DND-41 (cell line): Measurements from ENCODE around the gene REG3G.

Experiments used
- CTCF ChIP-seq: IDR thresholded peaks from 2 replicates; pipeline ENCODE4 v1.5.1; 2012; ENCODE audit warnings: borderline replicate concordance, low read length, moderate library complexity, mild to moderate bottlenecking; ENCODE audit not compliant: poor library complexity, severe bottlenecking; ENCODE audit errors: extremely low read depth
- EZH2 ChIP-seq: IDR thresholded peaks from 3 replicates; pipeline ENCODE4 v1.6.1; 2012; ENCODE audit warnings: borderline replicate concordance, low read depth, mild to moderate bottlenecking, moderate library complexity, low read length, inconsistent platforms; ENCODE audit not compliant: severe bottlenecking

DNA sequence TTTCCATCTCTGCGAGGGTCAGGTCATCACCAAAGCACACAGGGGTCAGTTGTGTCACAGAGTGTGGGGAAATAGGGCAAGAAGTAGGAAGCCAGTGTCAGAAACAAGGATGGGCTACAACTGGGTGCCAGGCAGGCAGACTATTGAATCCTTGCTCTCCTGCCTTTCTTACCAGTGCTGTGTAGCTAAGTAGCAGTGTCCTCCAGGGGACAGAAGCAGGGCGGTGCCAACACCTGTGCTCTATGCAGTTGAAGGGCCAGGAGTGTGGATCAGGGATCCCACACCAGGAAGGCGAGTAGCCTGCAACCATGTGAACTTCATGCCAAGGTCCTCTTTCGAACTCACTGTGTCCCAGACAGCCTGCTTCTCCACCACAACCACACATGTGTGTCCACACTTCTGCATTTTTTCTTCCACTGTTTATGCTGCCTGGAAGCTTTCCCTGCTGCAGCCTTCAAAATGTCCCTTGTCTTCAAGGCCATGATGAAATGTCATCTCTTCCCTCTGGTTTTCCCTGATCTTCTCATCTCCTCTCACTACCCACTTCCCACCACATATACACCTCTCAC lies 25.4 kb upstream of the REG3G start:
- TF ChIP-seq CTCF: no peak
- TF ChIP-seq EZH2: no peak
